ENCODE data around the gene ESRRG. TPM values are rescaled to one million over a fixed set of nuclear protein-coding genes. Genes with fewer than 3 reads are reported as not detected.

ESRRG gene
- total RNA-seq, 4 donors from 2014 or later: 13.4 to 24.8 (median 18.9) TPM

DNA sequence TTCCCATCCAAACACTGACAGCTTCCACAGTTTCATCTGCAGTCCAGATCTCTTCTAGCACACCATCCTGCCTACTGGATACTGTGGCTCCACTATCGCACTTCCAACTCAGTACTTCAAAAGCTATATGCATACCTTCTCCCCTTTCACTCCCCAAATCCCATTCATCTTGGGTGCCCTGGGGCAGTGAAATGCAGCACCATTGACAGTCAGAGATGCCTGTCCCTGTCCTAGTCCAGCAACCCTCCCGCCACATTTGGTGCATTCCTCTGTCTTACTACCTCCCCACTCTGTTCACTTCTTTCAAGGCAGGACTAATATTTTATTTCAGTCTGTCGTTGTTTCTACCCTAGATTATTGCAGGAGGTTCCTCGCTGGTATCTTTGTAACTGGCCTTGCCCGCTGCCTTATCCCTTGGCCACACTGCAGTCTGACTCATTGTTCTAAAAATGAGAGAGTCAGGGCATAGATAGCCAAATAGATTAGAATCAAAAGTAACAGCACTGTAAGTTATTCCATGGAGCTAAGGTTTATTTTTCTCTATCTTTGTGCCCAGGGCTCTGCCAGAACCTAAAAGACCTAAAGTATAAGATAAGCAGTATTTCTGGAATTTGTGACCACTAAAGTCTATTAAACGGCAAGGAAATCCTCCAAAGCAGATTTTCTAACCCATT, 96.7 kb downstream of the ESRRG start:
- TF ChIP-seq, protein P1, sequence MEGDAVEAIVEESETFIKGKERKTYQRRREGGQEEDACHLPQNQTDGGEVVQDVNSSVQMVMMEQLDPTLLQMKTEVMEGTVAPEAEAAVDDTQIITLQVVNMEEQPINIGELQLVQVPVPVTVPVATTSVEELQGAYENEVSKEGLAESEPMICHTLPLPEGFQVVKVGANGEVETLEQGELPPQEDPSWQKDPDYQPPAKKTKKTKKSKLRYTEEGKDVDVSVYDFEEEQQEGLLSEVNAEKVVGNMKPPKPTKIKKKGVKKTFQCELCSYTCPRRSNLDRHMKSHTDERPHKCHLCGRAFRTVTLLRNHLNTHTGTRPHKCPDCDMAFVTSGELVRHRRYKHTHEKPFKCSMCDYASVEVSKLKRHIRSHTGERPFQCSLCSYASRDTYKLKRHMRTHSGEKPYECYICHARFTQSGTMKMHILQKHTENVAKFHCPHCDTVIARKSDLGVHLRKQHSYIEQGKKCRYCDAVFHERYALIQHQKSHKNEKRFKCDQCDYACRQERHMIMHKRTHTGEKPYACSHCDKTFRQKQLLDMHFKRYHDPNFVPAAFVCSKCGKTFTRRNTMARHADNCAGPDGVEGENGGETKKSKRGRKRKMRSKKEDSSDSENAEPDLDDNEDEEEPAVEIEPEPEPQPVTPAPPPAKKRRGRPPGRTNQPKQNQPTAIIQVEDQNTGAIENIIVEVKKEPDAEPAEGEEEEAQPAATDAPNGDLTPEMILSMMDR (IDR thresholded peaks at IDR 0.05): no peak
- no peak for TF ChIP-seq POLR2A (IDR thresholded peaks at IDR 0.05)
- Histone ChIP-seq H3K27ac (no peak overlapping the region), H3K4me3 (replicated peaks in 1 of 3) (no peak overlapping the region), H3K4me1 (no peaks in the 10 kb centered on the region), H3K27me3 (no peaks in the 10 kb centered on the region), H3K36me3 (no peaks in the 10 kb centered on the region), H3K9me3 (no peaks in the 10 kb centered on the region)
- WGBS, 2 donors: 88 to 94% methylated on average over 6 of the region's 6 CpGs
- intact Hi-C loops (cut with DNase I): no loop called here
- no peak for DNase-seq

DNA sequence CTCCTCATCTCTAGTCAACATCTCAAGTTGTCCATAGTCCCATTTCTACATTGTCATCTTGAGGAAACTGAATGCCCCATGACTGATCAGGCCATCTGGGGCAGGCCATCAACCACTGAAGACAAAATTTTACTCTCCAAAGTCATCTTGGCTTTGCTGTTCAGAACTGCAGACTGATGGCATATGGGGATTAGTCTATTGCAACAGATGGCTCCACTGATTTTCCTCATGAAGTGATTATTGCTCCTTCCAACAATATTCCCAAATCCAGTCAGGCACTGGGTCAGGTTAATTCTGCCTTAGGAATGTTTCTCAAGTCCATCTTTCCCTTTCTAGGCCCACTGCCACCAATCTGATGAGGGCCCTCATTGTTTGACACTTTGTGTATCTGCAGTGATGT, 101.7 kb downstream of the ESRRG start:
- intact Hi-C loops (cut with DNase I): no loop called here
- no peak for TF ChIP-seq POLR2A (IDR thresholded peaks at IDR 0.05)
- TF ChIP-seq, protein P1 (IDR thresholded peaks at IDR 0.05): no peak
- DNase-seq: no peak
- Histone ChIP-seq H3K4me1 (no peaks in the 10 kb centered on the region), H3K4me3 (replicated peaks in 1 of 3) (no peak overlapping the region), H3K27ac (no peak overlapping the region), H3K27me3 (no peaks in the 10 kb centered on the region), H3K9me3 (no peaks in the 10 kb centered on the region), H3K36me3 (no peaks in the 10 kb centered on the region)

DNA sequence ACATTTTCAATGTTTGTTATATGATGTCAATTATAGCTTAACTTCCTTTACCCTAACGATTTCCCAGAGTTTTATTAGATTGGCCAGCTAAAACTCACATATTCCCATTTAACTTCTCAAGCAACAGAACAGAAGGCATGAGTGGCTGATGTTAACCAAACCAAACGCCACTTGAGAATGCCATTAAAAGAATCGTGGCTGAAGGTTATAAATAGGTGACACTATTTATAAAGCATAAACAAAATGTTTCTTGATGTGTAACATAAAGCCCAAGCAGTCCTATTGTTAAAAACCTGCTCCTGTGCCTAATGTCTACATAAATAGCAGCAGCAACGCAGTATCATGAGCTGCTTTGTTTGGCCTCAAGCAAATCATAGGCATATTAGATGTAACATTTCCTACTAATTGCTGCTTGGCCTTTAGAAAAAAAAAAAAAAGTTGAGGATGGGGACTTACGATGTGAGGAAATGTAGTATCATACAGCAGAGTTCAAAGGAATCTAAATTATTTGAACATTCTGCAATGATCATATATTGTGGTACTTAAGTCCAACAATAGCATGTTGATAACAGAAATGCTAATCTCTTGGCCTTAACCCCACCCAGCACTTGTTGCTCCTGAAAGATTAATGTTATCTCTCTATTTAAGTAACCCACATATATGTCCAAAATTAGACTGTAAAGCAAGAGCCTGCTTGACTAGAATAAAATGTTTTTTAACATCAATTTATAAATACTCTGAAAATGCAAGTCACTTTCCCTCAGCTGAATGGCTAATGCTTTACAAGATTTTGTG, 106.0 kb downstream of the ESRRG start:
- H3K4me1 ChIP-seq: no peaks in the 10 kb centered on the region
- TF ChIP-seq POLR2A (IDR thresholded peaks at IDR 0.05): no peak
- TF ChIP-seq, protein P1 (IDR thresholded peaks at IDR 0.05): no peak
- no peak for DNase-seq
- H3K9me3 ChIP-seq: no peaks in the 10 kb centered on the region
- no peaks in the 10 kb centered on the region for H3K27me3 ChIP-seq
- 46 to 47% methylated on average over 5 of the region's 5 CpGs for WGBS, 2 donors
- no peak overlapping the region for H3K4me3 ChIP-seq (replicated peaks in 1 of 3)
- no peaks in the 10 kb centered on the region for H3K36me3 ChIP-seq
- no peak overlapping the region for H3K27ac ChIP-seq
- intact Hi-C loops (cut with DNase I): no loop called here

DNA sequence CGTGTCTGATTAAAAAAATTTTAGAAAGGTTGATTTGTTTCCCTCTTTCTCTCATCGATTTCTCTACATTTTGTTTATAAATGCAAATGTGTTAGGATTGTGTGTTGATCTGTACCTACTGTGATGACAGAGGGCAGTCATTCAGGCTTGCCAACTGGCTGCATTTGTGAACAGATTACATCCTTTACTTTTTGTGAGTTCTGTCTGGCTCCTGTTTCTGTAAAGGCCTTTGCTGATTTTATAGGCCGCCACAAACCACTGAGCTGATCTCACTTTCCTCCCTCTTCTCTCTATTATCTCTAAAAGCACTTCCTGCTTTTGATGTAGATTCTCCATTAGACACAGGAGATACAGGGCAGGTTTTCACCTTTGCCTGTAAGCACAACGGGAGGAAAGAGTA, 106.8 kb downstream of the ESRRG start:
- no peaks in the 10 kb centered on the region for H3K27me3 ChIP-seq
- H3K27ac ChIP-seq: no peak overlapping the region
- DNase-seq: no peak
- H3K36me3 ChIP-seq: no peaks in the 10 kb centered on the region
- no peaks in the 10 kb centered on the region for H3K9me3 ChIP-seq
- intact Hi-C loops (cut with DNase I): no loop called here
- TF ChIP-seq, protein P1 (IDR thresholded peaks at IDR 0.05): no peak
- no peak for TF ChIP-seq POLR2A (IDR thresholded peaks at IDR 0.05)
- no peaks in the 10 kb centered on the region for H3K4me1 ChIP-seq
- no peak overlapping the region for H3K4me3 ChIP-seq (replicated peaks in 1 of 3)
- WGBS, 2 donors: 76% methylated on average over 4 of the region's 4 CpGs

Data from thyroid gland (tissue), 4 donors.